ENCODE data around the gene CRIP2. TPM values are rescaled to one million over a fixed set of nuclear protein-coding genes. Genes with fewer than 3 reads are reported as not detected.
A peak's percentile ranks its signal among the peaks of the same experiment; 100 is the strongest.

Gene CRIP2
- total RNA-seq, 1 donor from 2014 or later: 71.8 TPM

DNA sequence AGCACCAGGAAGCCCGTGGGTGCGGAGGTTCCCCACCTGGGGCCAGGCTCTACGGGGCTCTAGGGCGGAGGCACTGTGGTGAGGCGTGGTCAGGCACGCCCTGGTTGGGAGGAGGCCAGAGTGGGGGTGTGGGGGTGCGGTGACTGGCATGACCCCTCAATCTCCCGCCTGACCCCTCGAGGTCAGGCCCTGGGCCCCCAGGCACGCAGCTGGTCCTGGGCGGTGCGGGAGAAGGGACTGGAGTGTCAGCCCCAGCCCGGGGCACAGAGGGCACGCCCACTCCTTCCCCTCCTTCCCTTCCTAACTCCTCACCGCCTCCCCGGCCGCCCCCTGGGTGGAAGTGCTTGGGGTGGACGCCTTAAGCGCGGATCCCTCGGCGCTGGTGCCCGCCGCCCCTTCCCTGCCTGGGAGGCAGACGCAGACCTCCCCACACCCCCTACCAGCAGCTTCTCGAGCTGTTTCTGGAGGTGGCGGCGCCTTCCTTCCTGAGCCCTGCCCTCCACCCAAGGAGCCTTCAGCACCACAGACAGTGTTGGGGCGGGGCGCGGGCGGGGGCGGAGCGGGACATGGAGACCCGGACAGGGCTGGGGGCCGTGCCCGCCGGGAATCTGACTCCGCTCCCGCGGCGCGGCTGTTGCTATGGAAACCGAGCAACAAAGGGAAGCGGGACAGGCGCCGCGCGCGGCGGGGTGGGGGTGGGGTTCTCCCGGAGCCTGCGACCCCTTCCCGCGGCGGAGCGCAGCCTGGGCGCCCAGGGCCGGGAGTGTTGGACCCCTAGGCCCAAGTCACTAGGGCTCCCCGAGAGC is 741 bp upstream of the CRIP2 start:
- H4K20me1 ChIP-seq (ENCODE audit: insufficient read depth, low read length): peaks cover 39% of the 10 kb centered on the region
- H3K79me2 ChIP-seq (ENCODE audit: insufficient read depth, low read length): peaks cover 25% of the 10 kb centered on the region
- peak overlapping the region; percentile 51 for H3K4me3 ChIP-seq (ENCODE audit: insufficient read depth, low read depth, low read length)
- peak; percentile 76 for DNase-seq (ENCODE audit: low read depth)
- H2AFZ ChIP-seq (ENCODE audit: low read depth, low read length): peak overlapping the region; percentile 41
- peak overlapping the region; percentile 97 for H3K4me2 ChIP-seq (ENCODE audit: low read length)
- H3K27me3 ChIP-seq (ENCODE audit: insufficient read depth, low read length): no peaks in the 10 kb centered on the region
- H3K9ac ChIP-seq (ENCODE audit: low read length): peak overlapping the region; percentile 88
- Mint-ChIP-seq H3K36me3 (ENCODE audit: low read depth, unreplicated experiment) (no peaks in the 10 kb centered on the region), H3K27me3 (ENCODE audit: low read depth, unreplicated experiment) (no peaks in the 10 kb centered on the region), H3K27ac (ENCODE audit: unreplicated experiment) (no peak overlapping the region), H3K4me1 (ENCODE audit: low read depth, unreplicated experiment) (peaks cover 4% of the 10 kb centered on the region), H3K9me3 (ENCODE audit: unreplicated experiment) (no peaks in the 10 kb centered on the region), H3K4me3 (ENCODE audit: unreplicated experiment) (no peak overlapping the region)
- H3K4me1 ChIP-seq (ENCODE audit: insufficient read depth, low read length): peaks cover 29% of the 10 kb centered on the region
- no peaks in the 10 kb centered on the region for H3K9me3 ChIP-seq (ENCODE audit: insufficient read depth, low read depth, low read length)
- TF ChIP-seq, protein P1, sequence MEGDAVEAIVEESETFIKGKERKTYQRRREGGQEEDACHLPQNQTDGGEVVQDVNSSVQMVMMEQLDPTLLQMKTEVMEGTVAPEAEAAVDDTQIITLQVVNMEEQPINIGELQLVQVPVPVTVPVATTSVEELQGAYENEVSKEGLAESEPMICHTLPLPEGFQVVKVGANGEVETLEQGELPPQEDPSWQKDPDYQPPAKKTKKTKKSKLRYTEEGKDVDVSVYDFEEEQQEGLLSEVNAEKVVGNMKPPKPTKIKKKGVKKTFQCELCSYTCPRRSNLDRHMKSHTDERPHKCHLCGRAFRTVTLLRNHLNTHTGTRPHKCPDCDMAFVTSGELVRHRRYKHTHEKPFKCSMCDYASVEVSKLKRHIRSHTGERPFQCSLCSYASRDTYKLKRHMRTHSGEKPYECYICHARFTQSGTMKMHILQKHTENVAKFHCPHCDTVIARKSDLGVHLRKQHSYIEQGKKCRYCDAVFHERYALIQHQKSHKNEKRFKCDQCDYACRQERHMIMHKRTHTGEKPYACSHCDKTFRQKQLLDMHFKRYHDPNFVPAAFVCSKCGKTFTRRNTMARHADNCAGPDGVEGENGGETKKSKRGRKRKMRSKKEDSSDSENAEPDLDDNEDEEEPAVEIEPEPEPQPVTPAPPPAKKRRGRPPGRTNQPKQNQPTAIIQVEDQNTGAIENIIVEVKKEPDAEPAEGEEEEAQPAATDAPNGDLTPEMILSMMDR (IDR thresholded peaks at IDR 0.05; ENCODE audit: insufficient read depth, low read depth, low read length): no peak
- no peak for TF ChIP-seq EZH2 (IDR thresholded peaks at IDR 0.05; ENCODE audit: insufficient read depth, low read length)
- no peak for FAIRE-seq
- H3K36me3 ChIP-seq (ENCODE audit: insufficient read depth, low read length): no peaks in the 10 kb centered on the region
- peak overlapping the region; percentile 79 for H3K27ac ChIP-seq (ENCODE audit: low read depth, low read length)

DNA sequence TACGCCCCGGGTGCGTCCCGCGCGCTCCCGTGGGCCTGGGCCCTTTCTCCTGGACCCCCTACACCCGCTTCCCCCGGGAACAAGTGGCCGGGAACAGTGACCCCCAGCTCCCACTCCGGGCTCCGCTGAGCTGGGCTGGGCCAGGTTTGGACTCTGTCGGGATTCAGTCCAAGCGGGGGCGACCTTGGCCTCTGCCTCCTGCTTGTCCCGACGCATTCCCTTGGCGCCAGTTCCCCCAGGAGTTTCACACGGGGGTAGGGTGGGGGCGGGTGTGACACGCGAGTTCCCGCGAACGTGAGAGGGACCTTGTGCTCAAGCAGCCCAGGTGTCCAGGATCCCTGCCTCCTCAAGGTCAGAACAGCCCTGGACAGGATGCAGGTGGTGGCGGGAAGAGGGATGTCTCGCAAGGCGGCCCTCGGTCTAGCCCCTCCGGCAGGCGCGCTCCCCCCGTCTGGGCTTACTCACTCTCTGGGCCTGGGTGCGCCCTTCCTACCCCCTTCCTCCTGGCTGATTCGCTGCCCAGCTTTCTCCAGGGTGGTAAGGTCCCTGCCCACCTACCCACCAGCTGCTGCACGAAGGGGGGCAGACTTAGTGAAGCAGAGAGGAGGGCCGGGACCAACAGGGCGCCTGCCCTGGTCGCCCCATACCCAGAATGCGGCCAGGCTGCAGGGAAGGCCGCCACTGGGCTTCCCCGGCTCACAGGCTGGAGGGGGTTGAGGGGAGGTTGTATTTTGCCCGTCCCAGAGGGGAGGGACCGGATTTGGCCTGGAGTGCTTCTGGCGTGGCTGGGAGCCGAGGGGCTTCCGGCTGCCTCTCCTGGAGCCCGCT is 862 bp downstream of the CRIP2 start:
- Histone ChIP-seq H3K27ac (ENCODE audit: low read depth, low read length) (peak overlapping the region; percentile 62), H3K4me1 (ENCODE audit: insufficient read depth, low read length) (peaks cover 29% of the 10 kb centered on the region), H3K4me2 (ENCODE audit: low read length) (peak overlapping the region; percentile 97), H2AFZ (ENCODE audit: low read depth, low read length) (peak overlapping the region; percentile 69), H3K9me3 (ENCODE audit: insufficient read depth, low read depth, low read length) (no peaks in the 10 kb centered on the region), H3K36me3 (ENCODE audit: insufficient read depth, low read length) (no peaks in the 10 kb centered on the region), H4K20me1 (ENCODE audit: insufficient read depth, low read length) (peaks cover 34% of the 10 kb centered on the region), H3K9ac (ENCODE audit: low read length) (peak overlapping the region; percentile 88), H3K27me3 (ENCODE audit: insufficient read depth, low read length) (no peaks in the 10 kb centered on the region), H3K4me3 (ENCODE audit: insufficient read depth, low read depth, low read length) (peak overlapping the region; percentile 73), H3K79me2 (ENCODE audit: insufficient read depth, low read length) (peaks cover 25% of the 10 kb centered on the region)
- peaks cover 4% of the 10 kb centered on the region for H3K4me1 Mint-ChIP-seq (ENCODE audit: low read depth, unreplicated experiment)
- H3K27me3 Mint-ChIP-seq (ENCODE audit: low read depth, unreplicated experiment): peaks cover 5% of the 10 kb centered on the region
- FAIRE-seq (no peak), DNase-seq (ENCODE audit: low read depth) (peak; percentile 43)
- peaks cover 3% of the 10 kb centered on the region for H3K36me3 Mint-ChIP-seq (ENCODE audit: low read depth, unreplicated experiment)
- peak overlapping the region; percentile 78 for H3K4me3 Mint-ChIP-seq (ENCODE audit: unreplicated experiment)
- no peaks in the 10 kb centered on the region for H3K9me3 Mint-ChIP-seq (ENCODE audit: unreplicated experiment)
- TF ChIP-seq EZH2 (IDR thresholded peaks at IDR 0.05; ENCODE audit: insufficient read depth, low read length): no peak
- TF ChIP-seq, protein P1 (IDR thresholded peaks at IDR 0.05; ENCODE audit: insufficient read depth, low read depth, low read length): no peak
- H3K27ac Mint-ChIP-seq (ENCODE audit: unreplicated experiment): no peak overlapping the region
